Esophagus muscularis mucosa (tissue), 4 donors: ENCODE results near the gene NDUFV1. TPM values are rescaled to one million over a fixed set of nuclear protein-coding genes. Genes with fewer than 3 reads are reported as not detected.
"Not testable (repeated sequence)": the region's sequence is repeated elsewhere in the genome, so short reads cannot be mapped to it uniquely, and the experiment has no call there.

ENCODE experiments used
- DNase-seq: peaks from one replicate; pipeline ENCODE4 v3.0.0-alpha.2; 2017; ENCODE audit errors: extremely low spot score
- H3K27ac ChIP-seq, 4 donors: fragments of 200-600 bp; sonication (generic); replicated peaks in 1 of 4; 1 replicate in 3 of 4; 2 replicates in 1 of 4; pipeline ENCODE4 v1.5.1; 2016 to 2019; ENCODE audit warnings: mild to moderate bottlenecking in 1 of 4
- H3K27me3 ChIP-seq, 4 donors: fragments of 200-600 bp; sonication (generic); one replicate each; pipeline versions ENCODE4 v1.5.1 to v1.6.0; 2016 to 2019
- H3K36me3 ChIP-seq, 4 donors: fragments of 200-600 bp; sonication (generic); one replicate each; pipeline ENCODE4 v1.5.1; 2016 to 2019
- H3K4me1 ChIP-seq, 4 donors: fragments of 200-600 bp; sonication (generic); one replicate each; pipeline ENCODE4 v1.5.1; 2016 to 2019
- H3K4me3 ChIP-seq, 4 donors: fragments of 200-600 bp; sonication (generic); 1 replicate in 2 of 4; 2 replicates in 2 of 4; pipeline ENCODE4 v1.5.1; 2016 to 2019; ENCODE audit warnings: mild to moderate bottlenecking in 4 of 4, moderate library complexity in 1 of 4
- H3K9me3 ChIP-seq, 4 donors: fragments of 200-600 bp; sonication (generic); 1 replicate in 3 of 4; 2 replicates in 1 of 4; pipeline ENCODE4 v1.5.1; 2016 to 2019
- CTCF ChIP-seq, 3 experiments: fragments of 200-600 bp in 2 of 3; fragments of 450-650 bp in 1 of 3; sonication (generic) in 2 of 3; IDR thresholded peaks; one replicate each; pipeline ENCODE4 v1.5.1; 2017 to 2019; ENCODE audit warnings: antibody characterized with exemption in 3 of 3, mild to moderate bottlenecking in 2 of 3, moderate library complexity in 1 of 3
- EP300 ChIP-seq: sonication (generic); formaldehyde crosslinking; IDR thresholded peaks from one replicate; pipeline ENCODE4 v1.6.1; 2017; ENCODE audit warnings: antibody characterized with exemption
- POLR2A ChIP-seq: fragments of 450-650 bp; IDR thresholded peaks from one replicate; pipeline ENCODE4 v1.6.1; 2017; ENCODE audit warnings: antibody characterized with exemption, moderate library complexity, mild to moderate bottlenecking, low read depth
- POLR2AphosphoS5 ChIP-seq, 2 donors: sonication (generic); formaldehyde crosslinking; IDR thresholded peaks; one replicate each; pipeline ENCODE4 v1.6.1; 2017; ENCODE audit warnings: antibody characterized with exemption in 2 of 2
- WGBS: methylation state at CpG from one replicate; pipeline ENCODE4 v1.1.5; 2018; 5-methylcytosine and 5-hydroxymethylcytosine counted together
- intact Hi-C: fragments of 100-400 bp; cut with DNase I; formaldehyde crosslinking; loops from one replicate; pipeline ENCODE4 v1.15.1; 2023
- small RNA-seq, 3 donors: library from RNA; depleted of rRNA; stranded (forward); fragments of <200 nt; gene quantifications; one replicate each; pipeline ENCODE3, GENCODE V24; 2016
- total RNA-seq, 4 donors: library from RNA; depleted of rRNA; stranded (reverse); fragments of >200 nt; gene quantifications; one replicate each; pipeline versions ENCODE4 v1.1.0 to v1.2.1, GENCODE V29; 2016

Gene NDUFV1
- total RNA-seq, 4 donors from 2014 or later: 196 to 252 (median 212) TPM

- Histone ChIP-seq H3K4me1 (no peaks in the 10 kb centered on the region), H3K9me3 (no peaks in the 10 kb centered on the region), H3K27ac (no peak overlapping the region), H3K36me3 (no peaks in the 10 kb centered on the region), H3K27me3 (peaks cover 0 to 10% (median 0%) of the 10 kb centered on the region in 4 donors), H3K4me3 (no peak overlapping the region)
- intact Hi-C loops: loop anchor here (5.0 kb wide), 1 partner anchor 84 kb away; no protein-coding TSS in a partner anchor
- WGBS: 79% methylated on average over 4 of the region's 4 CpGs
- DNase-seq: no peak
- TF ChIP-seq EP300: no peak
- no peak for TF ChIP-seq CTCF (IDR thresholded peaks at IDR 0.05)
- no peak for TF ChIP-seq POLR2A
- TF ChIP-seq POLR2AphosphoS5 (IDR thresholded peaks at IDR 0.05): no peak
Observed at GRCh38 chr11:67656278-67656922, 49.7 kb downstream of the NDUFV1 start.

- Histone ChIP-seq H3K4me3 (no peak overlapping the region), H3K27ac (no peak overlapping the region), H3K4me1 (no peaks in the 10 kb centered on the region), H3K27me3 (peaks cover 0 to 7% (median 0%) of the 10 kb centered on the region in 4 donors), H3K9me3 (no peaks in the 10 kb centered on the region), H3K36me3 (no peaks in the 10 kb centered on the region)
- no peak for DNase-seq
- intact Hi-C loops: loop anchor here (5.0 kb wide), 1 partner anchor 85 kb away; no protein-coding TSS in a partner anchor
- WGBS: 38% methylated on average over 3 of the region's 3 CpGs
- no peak for TF ChIP-seq POLR2AphosphoS5 (IDR thresholded peaks at IDR 0.05)
- TF ChIP-seq EP300: no peak
- TF ChIP-seq POLR2A: no peak
Observed at GRCh38 chr11:67657300-67657699, 50.6 kb downstream of the NDUFV1 start.

GRCh38 chr11:67659651-67660165 is 53.0 kb downstream of the NDUFV1 start:
- intact Hi-C loops: loop anchor here (2.0 to 5.0 kb wide), 2 partner anchors 31 to 87 kb away; partner anchors contain the start of gene NUDT8
- H3K4me1 ChIP-seq, H3K27me3 ChIP-seq, H3K4me3 ChIP-seq, H3K27ac ChIP-seq, H3K9me3 ChIP-seq, H3K36me3 ChIP-seq, DNase-seq: not testable (repeated sequence)
- WGBS: 65% methylated on average over 5 of the region's 5 CpGs
- peak in 1 of 3 experiments; percentile 17 for TF ChIP-seq CTCF (IDR thresholded peaks at IDR 0.05)

- H3K27me3 ChIP-seq, DNase-seq, H3K9me3 ChIP-seq, H3K4me3 ChIP-seq, H3K36me3 ChIP-seq, H3K4me1 ChIP-seq, H3K27ac ChIP-seq, intact Hi-C loops: not testable (repeated sequence)
- 77% methylated on average over 5 of the region's 5 CpGs for WGBS
Observed at GRCh38 chr11:67660752-67661151, 54.0 kb downstream of the NDUFV1 start.

Small RNAs within 50 kb of the gene (small RNA-seq; reads per million reads assigned to genes)
- 0 reads per million in 3 donors for gene AP003385.3

Other genes with a start within 250 kb of the NDUFV1 start
- gene CLCF1, start 233.3 kb upstream of the NDUFV1 start, total RNA-seq: 10 to 100 TPM in 3 of 4 donors, 1 to 10 TPM in 1; 8.3 to 28.3 (median 11.8) TPM
- 10 to 100 TPM; 10.7 to 16.7 (median 12.7) TPM for gene RAD9A, start 214.9 kb upstream of the NDUFV1 start, total RNA-seq
- gene PPP1CA, start 205.1 kb upstream of the NDUFV1 start, total RNA-seq: 10 to 100 TPM; 56.9 to 87.3 (median 78.7) TPM
- gene TBC1D10C, start 202.9 kb upstream of the NDUFV1 start, total RNA-seq: 1 to 10 TPM in 3 of 4 donors, under 1 TPM in 1; 0.57 to 2.8 (median 1.2) TPM
- 1 to 10 TPM in 2 of 4 donors, under 1 TPM in 2; 0.83 to 1.9 (median 1.2) TPM for gene CARNS1, start 191.3 kb upstream of the NDUFV1 start, total RNA-seq
- gene RPS6KB2, start 178.4 kb upstream of the NDUFV1 start, total RNA-seq: 10 to 100 TPM; 34.0 to 51.0 (median 48.0) TPM
- gene PTPRCAP, start 169.3 kb upstream of the NDUFV1 start, total RNA-seq: 1 to 10 TPM; 2.4 to 8.9 (median 3.6) TPM
- gene CORO1B, start 163.5 kb upstream of the NDUFV1 start, total RNA-seq: 10 to 100 TPM; 48.6 to 87.1 (median 70.7) TPM
- not detected for gene GPR152, start 154.2 kb upstream of the NDUFV1 start, total RNA-seq
- gene CABP4, start 151.6 kb upstream of the NDUFV1 start, total RNA-seq: 1 to 10 TPM in 2 of 4 donors, under 1 TPM in 2; 0.50 to 2.9 (median 1.5) TPM
- gene TMEM134, start 137.7 kb upstream of the NDUFV1 start, total RNA-seq: 10 to 100 TPM; 36.1 to 48.7 (median 46.2) TPM
- 100 to 1,000 TPM in 3 of 4 donors, 10 to 100 TPM in 1; 68.1 to 121 (median 108) TPM for gene AIP, start 123.9 kb upstream of the NDUFV1 start, total RNA-seq
- 10 to 100 TPM; 11.6 to 23.6 (median 15.3) TPM for gene PITPNM1, start 101.6 kb upstream of the NDUFV1 start, total RNA-seq
- 100 to 1,000 TPM in 1 of 4 donors, 10 to 100 TPM in 3; 61.0 to 111 (median 67.8) TPM for gene CDK2AP2, start 98.8 kb upstream of the NDUFV1 start, total RNA-seq
- not detected for gene CABP2, start 83.5 kb upstream of the NDUFV1 start, total RNA-seq
- gene GSTP1, start 23.1 kb upstream of the NDUFV1 start, total RNA-seq: 100 to 1,000 TPM; 469 to 810 (median 596) TPM
- 1 to 10 TPM; 1.9 to 4.8 (median 3.5) TPM for gene NUDT8, start 23.0 kb downstream of the NDUFV1 start, total RNA-seq
- not detected for gene TBX10, start 32.8 kb downstream of the NDUFV1 start, total RNA-seq
- gene ACY3, start 43.8 kb downstream of the NDUFV1 start, total RNA-seq: not detected
- not detected for gene ALDH3B2, start 67.7 kb downstream of the NDUFV1 start, total RNA-seq